ENCODE results near the gene CCDC73.
"Not testable (repeated sequence)": the region's sequence is repeated elsewhere in the genome, so short reads cannot be mapped to it uniquely, and the experiment has no call there.

CCDC73 gene

DNA sequence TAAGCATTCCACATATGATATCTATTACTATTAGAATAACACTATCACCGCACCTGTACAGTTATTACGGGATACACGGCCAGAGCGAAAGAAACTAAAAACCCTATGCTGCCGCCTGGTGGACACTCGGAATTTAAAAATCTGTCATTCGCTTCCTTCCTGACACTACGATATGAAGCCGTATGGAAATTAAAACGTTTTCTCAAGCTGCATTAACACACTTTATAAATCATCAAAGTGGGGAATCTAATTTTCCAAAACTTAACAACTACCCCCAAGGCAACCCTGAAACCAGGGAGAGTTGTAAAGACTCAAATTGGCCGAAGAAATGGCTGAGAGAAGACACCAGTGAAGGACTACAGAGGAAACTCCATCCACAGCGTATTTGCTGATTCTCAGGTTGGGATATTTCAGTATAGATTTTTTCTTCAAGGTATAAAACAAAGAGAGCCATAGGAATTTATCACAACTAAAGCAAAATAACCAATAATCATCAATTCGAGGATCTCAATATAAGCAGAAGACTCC is 1.4 kb downstream of the CCDC73 start:
- DNase-seq = peak; percentile 83

DNA sequence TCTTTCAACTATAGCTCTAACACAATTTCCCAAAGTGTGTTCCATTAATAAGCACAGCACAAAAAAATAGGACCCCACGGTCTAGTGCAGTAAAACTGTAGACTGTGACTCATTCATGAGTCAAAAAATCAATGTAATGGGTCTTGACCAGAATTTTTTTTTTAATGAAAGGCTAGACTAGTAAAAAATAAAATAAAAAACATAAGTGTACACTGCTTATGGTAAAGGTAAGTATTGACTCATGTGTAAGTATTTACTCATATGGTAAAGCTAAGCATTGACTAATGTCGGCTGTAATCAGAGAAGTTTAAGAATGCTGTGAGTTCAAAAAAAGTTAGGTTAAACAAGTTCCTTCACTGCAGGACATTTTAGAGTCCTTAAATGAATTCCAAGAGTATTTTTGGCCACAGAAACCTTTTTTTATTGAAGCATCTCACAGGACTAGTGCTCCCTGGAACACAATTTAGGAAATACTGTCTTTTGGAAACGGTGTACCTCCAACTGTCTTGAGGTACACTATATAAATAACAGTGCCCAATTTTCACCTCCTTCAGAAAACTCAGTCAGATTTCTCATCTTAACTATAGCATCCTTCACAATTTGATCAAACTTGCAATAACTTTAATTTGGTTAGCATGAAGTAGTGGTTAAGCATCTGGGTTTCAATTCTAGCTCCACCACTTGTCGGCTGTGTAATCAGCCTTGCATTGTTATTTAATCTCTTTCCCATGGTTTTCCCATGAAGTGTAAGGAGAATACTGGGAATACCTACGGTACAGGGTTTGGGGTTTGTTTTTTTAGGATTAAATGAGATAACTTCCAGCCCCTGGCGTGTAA is 2.1 kb downstream of the CCDC73 start:
- no peak for DNase-seq

DNA sequence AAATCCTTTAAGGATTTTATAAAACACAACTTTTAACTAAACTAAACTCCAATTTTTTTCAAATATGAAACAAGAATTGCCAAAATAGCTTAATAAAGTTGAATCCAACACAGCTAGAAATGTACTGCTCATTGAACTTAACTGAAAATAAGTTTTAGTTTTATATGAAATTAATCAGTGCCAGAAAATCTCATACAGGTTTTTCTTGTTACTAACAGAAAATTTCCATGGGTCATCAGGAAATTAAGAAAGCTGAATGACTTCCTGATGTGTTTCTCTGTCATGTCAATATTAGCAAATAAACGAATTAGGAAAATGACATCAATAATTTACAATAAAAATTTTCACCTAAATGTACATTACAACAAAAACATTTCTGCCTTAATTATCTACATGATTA is 3.5 kb downstream of the CCDC73 start:
- DNase-seq = no peak

DNA sequence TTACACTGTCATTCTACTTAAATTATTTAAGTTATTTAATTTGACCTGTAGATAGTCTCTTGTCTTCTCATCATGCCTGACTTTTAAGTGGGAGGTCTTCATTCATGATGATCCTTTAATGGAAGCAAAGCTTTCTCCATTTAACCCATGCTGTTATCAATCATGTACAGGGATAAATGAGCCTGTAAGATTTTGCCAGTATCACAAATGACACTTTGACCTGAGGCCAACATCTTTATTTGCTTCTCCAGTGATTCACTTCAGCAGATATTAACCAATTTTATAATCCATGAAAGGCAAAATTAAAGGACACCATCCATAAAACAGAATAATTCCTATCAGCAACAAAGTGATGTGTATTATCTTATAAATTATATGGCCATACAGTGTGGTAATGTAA is 7.7 kb downstream of the CCDC73 start:
- DNase-seq = no peak

DNA sequence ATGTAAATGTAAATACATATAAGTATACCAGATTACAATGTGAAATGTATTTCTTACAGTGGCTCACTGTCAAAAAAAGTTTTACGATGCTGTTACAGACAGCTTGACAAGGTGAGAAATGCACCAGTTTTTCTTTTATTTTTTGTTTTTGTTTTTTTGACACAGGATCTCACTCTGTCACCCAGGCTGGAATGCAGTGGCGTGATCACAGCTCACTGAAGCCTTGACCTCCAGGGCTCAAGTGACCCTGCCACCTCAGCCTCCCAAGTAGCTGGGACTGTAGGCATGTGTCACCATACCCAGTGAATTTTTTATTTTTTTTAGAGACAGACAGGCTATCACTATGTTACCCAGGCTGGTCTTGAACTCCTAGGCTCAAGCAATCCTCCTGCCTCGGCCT is 9.2 kb downstream of the CCDC73 start:
- DNase-seq = no peak

DNA sequence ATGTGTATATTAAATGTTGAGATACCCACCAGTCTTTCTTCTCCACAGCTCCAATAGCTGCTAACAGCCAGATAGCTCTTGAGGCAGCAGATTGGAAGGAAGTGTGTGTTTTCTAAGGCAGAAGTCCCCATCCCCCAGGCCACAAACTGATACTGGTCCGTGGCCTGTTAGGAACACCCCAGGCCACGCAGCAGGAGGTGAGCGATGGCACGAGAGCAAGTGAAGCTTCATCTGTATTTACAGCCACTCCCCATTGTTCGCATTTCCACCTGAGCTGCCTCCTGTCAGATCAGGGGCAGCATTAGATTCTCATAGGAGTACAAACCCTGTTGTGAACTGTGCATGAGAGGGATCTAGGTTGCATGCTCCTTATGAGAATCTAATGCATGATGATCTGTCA is 12.7 kb downstream of the CCDC73 start:
- DNase-seq = no peak

DNA sequence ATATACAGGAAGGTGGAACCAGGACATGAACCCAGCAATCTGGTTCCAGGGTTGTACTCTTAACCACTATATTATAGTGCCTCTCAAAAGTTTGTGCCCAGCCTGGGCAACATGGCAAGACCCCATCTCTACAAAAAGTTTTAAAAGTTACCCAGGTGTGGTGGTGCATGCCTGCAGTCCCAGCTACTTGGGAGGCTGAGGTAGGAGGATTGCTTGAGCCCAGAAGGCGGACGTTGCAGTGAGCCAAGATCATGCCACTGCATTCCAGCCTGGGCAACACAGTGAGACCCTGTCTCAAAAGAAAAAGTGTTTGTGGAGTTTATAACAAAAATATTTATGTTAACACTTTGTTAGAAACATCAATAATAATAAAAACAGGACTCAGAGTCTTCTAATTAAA is 13.6 kb downstream of the CCDC73 start:
- not testable (repeated sequence) for DNase-seq

DNA sequence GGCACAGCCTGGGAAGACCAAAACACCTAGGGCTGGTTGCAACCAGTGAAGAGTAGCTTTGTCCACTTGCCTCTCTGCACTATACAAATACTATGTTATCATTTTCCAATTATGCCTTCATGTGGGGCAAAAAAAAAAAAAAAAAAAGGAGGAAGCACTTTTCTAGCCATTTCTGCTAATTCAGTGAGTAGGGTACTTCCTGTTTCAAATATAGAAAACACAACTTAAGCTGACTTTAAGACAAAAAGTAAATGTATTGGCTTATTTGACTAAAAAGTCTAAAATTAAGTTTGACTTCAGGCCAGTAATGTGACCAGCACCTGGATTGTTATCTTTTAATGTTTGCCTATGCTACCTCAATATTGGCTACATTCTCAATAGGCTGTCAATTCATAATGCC is 15.3 kb downstream of the CCDC73 start:
- DNase-seq = no peak

DNA sequence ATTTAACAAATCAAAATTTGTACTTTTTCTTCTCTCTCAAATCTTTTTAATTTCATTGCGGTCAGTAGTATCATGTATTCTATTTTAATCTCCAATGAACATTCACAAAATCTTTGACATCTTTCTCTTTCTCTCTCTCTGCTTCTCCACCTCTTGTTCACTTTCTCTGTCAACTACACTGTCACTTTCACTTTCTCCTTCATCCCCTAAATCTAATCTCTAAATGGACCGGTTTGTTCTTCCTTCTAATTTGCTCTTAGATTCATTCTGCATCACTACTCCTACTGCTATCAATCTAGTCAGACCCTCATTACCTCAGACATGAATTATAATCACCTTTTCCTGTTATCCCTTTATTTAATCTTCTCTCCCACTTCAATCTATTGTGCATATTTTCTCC is 18.6 kb downstream of the CCDC73 start:
- no peak for DNase-seq

DNA sequence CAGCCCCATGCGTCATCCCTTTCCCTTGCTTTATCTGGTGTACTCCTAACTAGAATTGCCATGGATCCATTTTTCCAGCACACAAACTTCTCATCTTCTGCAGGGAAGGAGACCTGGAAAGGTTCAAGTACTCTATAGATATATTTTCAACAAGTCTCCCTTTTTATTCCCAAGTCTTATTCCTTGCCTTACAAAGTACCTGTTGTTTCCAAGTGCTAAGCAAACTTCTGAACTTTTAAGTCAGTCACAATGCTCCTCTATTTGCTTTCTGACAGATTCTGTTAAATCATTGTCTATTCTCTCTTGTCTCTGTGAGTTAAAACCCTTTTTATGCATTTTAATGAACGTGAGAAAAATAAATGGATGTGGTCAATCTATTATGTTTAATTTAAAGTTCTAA is 20.4 kb downstream of the CCDC73 start:
- no peak for DNase-seq

DNA sequence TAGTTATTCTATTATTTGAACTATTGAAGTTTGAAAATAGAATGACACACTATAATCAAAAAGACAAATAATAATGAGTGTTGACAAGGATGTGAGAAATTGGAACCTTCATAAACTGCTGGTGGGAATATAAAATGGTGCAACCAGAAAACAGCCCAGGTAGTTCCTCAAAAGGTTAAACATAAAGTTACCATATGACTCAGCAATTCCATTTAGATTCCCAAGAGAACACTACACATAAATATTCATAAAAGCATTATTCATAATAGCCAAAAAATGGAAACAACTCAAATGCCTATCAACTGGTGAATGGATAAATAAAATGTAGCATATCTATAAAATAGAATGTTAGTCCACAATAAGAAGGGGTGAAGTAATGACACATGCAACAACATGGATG is 21.7 kb downstream of the CCDC73 start:
- no peak for DNase-seq

DNA sequence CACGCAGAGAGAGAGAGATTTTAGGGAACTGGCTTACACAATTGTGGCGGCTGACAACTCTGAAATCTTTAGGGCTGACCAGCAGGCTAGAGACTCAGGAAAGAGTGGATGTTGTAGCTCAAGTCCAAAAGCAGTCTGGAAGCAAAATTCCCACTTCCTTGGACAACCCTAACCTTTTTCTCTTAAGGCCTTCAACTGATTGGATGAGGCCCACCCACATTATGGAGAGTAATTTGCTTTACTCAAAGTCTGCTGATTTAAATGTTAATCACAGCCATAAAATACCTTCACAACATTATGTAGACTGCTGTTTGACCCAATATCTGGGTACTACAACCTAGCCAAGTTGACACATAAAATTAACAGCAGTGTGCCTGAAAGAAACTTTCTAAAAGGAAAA is 32.7 kb downstream of the CCDC73 start:
- not testable (repeated sequence) for DNase-seq

DNA sequence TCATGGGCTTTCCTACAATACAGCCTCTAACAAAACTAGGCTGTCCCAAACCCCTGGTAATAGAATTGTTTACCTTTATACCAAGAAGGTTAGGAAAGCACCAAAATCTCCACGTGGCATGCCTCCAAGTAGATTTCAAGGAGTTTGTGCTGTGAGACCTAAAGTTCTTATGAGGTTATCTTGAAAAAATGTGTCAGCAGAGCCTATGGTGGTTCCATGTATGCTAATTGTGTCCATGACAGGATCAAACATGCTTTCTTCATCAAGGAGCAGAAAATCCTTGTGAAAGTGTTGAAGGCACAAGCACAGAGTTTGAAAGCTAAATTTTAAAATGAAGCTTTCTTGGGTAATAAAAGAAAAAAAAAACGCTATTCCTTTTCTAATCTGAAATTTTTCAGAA is 36.2 kb downstream of the CCDC73 start:
- DNase-seq = no peak

DNA sequence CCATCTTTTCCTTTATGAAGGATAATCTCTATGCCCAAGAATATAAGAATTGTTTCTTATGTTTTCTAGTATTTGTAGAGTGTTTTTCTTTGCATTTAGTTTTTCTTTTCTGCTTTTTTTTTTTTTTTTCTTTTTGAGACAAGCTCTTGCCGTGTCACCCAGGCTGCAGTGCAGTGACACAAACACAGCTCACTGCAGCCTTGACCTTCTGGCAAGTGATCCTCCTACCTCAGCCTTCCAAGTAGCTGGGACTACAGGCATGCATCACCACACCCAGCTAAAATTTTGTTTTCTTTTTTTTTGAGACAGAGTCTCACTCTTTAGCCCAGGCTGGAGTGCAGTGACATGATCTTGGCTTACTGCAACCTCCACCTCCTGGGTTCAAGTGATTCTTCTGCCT is 41.3 kb downstream of the CCDC73 start:
- not testable (repeated sequence) for DNase-seq

DNA sequence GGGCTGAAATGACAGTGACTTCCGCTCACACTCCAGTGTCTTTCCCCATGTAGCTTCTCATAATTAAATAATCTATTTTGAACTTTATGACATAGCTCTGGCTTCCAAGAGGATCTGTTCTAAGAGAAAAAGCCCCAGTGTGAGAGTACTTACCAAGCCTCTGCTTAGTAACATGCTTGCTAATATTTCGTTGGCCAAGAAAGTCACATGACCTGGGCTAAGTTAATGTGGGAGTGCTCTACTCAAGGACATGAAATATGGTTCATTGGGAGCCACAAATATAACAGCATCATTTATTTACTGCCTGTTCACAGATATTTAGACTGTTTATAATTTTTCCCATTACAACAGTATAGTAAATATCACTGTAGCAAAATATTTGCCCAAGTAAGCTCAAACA is 42.5 kb downstream of the CCDC73 start:
- no peak for DNase-seq

DNA sequence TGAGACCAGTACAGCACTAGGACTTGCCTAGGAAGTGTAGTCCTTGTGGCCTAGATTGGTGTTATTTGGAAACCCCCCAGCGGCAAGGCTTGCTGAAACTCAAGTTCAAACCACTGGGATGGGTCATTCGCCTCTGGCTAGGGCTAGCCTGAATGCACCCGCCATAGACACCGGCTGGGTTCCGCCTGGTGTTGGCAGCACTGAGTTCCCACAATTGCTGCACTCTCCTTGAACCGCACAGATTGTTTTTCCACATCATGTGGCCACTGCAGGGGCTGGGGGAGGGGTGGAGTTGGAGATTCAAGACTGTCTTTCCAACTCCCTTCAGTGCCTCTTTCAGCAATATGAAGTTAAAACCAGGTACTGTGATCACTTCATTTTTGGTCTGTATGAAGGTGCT is 43.1 kb downstream of the CCDC73 start:
- DNase-seq = no peak

DNA sequence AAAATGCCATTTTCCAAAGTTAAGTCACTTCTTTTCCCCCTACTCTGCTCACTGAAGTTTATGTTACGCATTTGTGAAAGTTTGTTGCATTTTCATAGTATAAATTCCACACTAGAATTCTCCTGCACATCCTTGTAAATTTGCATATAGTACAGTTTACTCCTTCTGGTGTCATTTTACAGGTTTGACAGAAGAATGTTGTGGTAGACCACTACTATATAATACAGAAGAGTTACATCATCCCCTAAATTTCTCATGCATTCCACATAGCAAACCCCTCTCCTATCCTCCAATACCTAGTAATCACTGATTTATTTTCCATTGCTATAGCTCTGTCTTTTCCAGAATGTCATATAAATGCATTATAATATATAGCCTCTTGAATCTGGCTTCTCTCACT is 64.5 kb downstream of the CCDC73 start:
- no peak for DNase-seq

DNA sequence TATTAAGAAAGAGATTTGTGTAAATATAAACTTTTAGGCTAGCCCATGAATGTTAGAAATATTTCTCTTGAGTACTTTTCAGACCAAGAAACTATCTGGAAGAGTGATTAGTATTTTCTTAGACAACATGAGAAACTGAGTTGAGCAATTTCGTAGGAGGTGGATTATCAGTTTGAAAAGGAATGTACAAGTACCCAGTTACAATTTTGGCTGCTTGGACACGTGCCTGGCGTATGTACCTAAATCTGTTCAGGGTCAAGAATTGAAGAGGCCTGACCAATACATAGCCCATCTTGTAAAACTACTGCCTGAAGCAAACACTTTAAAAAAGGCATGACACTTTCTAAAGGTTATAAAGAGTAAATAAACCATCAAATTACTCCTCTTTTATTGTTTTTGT is 71.1 kb downstream of the CCDC73 start:
- no peak for DNase-seq

DNA sequence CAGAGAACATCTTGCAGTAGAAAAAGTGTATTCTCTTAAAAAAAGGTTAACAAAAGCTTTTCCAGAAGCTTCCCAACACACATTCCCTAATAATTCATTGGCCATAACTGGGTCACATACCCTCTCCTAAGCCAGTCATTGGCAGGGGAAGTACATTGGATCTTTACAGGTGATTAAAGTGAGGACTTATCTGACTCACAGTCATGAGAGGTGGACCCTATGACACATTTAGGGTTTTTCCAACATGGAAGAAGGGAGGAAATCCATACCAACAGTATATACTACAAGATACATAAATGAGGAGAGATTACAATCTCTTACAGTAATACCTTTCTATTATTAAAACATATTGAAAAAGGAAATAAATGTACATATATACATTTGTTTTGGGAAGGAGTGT is 72.2 kb downstream of the CCDC73 start:
- no peak for DNase-seq

DNA sequence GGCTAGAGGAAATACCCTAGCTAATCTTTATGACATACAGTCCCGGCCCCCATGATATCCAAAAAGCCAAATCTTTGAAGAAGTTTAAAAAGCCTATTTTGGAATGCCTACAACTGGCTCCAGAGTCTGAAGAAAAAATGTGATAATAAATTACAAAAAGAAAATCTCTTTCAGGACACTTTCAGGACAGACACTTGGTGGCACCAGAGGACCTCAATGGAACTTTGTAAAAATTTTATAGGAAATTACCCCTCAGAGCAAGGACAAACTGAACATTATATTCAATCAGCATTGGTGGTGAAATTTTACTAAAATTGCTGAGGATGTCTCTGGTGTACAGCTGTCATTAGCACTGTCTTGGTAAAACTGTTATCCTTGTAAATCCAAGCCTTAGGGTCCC is 81.0 kb downstream of the CCDC73 start:
- no peak for DNase-seq

DNA sequence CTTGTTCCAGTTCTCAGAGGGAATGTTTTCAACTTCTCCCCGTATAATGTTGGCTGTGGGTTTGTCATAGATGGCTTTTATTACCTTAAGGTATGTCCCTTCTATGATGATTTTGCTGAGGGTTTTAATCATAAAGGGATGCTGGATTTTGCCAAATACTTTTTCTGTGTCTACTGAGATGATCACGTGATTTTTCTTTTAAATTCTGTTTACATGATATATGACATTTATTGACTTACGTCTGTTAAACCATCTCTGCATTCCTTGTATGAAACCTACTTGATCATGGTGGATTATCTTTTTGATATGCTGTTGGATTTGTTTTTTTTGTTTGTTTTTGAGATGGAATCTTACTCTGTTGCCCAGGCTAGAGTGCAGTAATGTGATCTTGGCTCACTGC is 85.5 kb downstream of the CCDC73 start:
- DNase-seq = not testable (repeated sequence)

DNA sequence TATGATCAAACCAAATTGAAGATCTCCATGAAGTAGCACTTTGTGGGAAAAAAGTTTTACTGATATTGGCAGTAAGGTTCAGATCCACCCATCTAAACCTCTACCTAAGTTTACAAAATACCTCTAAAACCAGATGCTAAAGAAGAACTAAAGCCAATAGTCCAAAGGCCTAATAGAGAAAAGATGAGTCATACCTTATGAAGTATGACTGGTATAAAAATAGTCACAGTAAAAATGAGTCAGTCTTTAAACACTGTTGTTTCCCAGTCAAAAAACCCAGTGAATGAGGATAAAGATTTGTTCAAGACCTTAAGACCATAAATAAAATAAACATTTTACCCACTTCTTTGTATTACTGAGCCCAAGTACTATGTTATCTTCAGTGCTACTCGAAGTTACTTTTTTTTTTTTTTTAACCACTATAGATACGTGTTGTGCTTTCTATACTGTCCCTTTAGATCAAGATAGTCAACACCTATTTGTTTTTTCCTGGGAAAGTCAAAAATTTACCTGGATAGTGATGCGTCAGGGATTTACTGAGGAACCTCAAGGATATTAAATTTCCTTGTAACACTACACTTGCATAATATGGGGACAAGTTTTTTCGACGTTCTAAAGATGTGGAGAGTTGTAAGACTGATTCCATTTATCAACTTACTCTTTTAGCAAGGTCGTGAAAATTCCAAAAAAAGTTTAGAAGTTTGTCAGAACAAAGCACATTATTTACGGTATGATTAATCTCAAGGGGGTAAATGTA is 87.3 kb downstream of the CCDC73 start:
- no peak for DNase-seq

DNA sequence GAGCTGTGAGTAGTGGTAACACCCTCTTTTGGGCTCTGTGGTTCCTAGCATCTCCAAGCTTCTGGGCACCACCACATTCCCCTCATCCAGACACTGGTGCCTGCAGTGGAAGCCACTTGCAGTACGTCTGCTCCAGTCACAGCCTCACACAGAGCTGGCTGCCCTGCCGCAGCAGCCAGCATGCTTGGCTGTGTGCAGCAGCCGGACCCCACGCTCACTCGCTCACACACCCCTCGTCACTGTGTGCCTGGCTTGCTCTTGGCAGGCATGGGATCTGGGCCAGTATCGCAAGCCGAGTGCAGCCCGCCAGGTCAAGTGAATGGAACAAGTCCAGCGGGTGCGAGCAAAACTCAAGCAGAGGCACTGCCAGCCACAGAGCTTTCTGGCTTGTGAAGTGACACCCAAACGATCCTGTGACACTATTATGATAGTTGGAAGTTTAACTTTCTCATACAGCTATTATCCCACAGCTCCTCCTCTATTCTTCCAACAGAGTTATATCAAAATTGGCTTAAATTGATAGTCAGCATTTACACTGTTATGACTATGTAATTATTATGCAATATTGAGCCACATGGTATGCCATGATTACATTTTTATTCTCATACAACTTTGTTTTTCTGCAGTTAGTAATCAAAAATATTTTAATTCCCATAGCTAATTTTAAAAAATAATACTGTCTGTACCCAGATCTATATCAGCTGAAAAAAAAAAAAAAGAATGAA is 89.0 kb downstream of the CCDC73 start:
- no peak for DNase-seq

DNA sequence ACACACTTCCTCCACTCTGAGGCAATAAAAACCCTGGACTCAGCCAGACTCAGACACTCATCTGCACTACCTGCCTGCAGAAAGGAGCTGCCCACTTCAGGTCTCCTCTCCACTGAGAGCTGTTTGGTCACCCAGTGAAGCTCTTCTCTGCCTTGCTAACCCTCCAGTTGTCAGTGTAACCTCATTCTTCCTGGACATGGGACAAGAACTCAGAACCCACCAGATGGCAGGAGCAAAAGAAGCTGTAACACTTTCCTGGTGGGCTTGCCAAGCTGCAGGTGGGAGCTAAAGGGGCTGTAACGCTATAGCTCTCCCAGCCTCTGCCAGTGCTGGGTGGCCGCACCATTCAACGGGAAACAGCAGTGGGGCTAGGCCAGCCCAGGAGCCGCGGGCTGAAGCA is 89.7 kb downstream of the CCDC73 start:
- DNase-seq = no peak
